ENCODE measurements around the gene ACVR1. TPM values are rescaled to one million over a fixed set of nuclear protein-coding genes. Genes with fewer than 3 reads are reported as not detected.

Gene ACVR1
- total and polyA plus RNA-seq, 2 experiments from 2014 or later = 8.9 to 21.5 TPM

DNA sequence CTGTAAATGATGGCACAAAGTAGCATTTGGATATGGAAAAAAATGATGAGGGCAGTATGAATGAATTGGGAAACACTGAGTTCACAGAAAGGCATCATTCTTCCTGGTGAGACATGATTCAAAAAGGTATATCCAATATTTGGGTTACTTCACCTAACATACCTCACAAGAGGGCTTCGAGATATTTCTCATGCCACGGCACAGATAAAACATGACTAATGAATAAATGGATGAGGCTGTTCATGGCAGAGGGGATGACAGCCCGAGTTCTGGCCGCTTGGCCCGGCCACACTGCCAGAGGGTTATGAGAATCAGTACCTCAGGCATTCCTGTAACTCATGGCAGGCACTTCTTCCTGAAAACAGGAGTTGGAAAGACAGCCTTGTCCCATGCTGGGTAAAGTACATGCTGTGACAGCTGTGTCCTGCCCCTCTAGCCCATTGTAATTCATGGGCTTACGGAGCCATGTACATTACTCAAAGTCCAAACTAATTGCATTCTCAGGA is 131.5 kb downstream of the ACVR1 start:
- no peak overlapping the region for H3K27ac Mint-ChIP-seq
- Histone ChIP-seq H3K4me1 (ENCODE audit: insufficient read depth) (no peaks in the 10 kb centered on the region), H3K4me3 (no peak overlapping the region), H3K36me3 (ENCODE audit: insufficient read depth) (no peaks in the 10 kb centered on the region), H3K4me2 (no peak overlapping the region), H3F3A (replicated peaks; ENCODE audit: low read depth) (no peaks in the 10 kb centered on the region), H3K9me2 (ENCODE audit: insufficient read depth) (no peaks in the 10 kb centered on the region), H3K79me2 (replicated peaks; ENCODE audit: insufficient read depth) (no peaks in the 10 kb centered on the region), H3K27me3 (ENCODE audit: insufficient read depth) (no peaks in the 10 kb centered on the region), H4K20me1 (replicated peaks; ENCODE audit: insufficient read depth) (peaks cover 1% of the 10 kb centered on the region; the same call in 1 of the 2 replicates), H2AFZ (no peak overlapping the region), H3K27ac (ENCODE audit: low read depth) (no peak overlapping the region)
- TF ChIP-seq NANOG (IDR thresholded peaks at IDR 0.05; ENCODE audit: borderline replicate concordance) (no peak), EZH2phosphoT487 (IDR thresholded peaks at IDR 0.05; ENCODE audit: unreplicated experiment) (no peak), ZNF331 (CRISPR knock-in tag; IDR thresholded peaks at IDR 0.05; ENCODE audit: low read depth) (no peak), ZNF114 (CRISPR knock-in tag; IDR thresholded peaks at IDR 0.05) (no peak), CREB1 (CRISPR knock-in tag; IDR thresholded peaks at IDR 0.05; ENCODE audit: low read depth) (no peak), JUNB (IDR thresholded peaks at IDR 0.05; ENCODE audit: unreplicated experiment) (no peak), POLR2AphosphoS5 (IDR thresholded peaks at IDR 0.05; ENCODE audit: low read depth) (no peak), STAT1 (IDR thresholded peaks at IDR 0.05; ENCODE audit: unreplicated experiment) (no peak), EZH2 (IDR thresholded peaks at IDR 0.05; ENCODE audit: low read depth, unreplicated experiment) (no peak)
- TF ChIP-seq, protein P1, sequence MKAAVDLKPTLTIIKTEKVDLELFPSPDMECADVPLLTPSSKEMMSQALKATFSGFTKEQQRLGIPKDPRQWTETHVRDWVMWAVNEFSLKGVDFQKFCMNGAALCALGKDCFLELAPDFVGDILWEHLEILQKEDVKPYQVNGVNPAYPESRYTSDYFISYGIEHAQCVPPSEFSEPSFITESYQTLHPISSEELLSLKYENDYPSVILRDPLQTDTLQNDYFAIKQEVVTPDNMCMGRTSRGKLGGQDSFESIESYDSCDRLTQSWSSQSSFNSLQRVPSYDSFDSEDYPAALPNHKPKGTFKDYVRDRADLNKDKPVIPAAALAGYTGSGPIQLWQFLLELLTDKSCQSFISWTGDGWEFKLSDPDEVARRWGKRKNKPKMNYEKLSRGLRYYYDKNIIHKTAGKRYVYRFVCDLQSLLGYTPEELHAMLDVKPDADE (IDR thresholded peaks at IDR 0.05) = no peak
- TF ChIP-seq, protein P2, sequence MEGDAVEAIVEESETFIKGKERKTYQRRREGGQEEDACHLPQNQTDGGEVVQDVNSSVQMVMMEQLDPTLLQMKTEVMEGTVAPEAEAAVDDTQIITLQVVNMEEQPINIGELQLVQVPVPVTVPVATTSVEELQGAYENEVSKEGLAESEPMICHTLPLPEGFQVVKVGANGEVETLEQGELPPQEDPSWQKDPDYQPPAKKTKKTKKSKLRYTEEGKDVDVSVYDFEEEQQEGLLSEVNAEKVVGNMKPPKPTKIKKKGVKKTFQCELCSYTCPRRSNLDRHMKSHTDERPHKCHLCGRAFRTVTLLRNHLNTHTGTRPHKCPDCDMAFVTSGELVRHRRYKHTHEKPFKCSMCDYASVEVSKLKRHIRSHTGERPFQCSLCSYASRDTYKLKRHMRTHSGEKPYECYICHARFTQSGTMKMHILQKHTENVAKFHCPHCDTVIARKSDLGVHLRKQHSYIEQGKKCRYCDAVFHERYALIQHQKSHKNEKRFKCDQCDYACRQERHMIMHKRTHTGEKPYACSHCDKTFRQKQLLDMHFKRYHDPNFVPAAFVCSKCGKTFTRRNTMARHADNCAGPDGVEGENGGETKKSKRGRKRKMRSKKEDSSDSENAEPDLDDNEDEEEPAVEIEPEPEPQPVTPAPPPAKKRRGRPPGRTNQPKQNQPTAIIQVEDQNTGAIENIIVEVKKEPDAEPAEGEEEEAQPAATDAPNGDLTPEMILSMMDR (conservative IDR thresholded peaks at IDR 0.05; ENCODE audit: low read depth in 2 of 2) = no peak
- TF ChIP-seq, protein P3, sequence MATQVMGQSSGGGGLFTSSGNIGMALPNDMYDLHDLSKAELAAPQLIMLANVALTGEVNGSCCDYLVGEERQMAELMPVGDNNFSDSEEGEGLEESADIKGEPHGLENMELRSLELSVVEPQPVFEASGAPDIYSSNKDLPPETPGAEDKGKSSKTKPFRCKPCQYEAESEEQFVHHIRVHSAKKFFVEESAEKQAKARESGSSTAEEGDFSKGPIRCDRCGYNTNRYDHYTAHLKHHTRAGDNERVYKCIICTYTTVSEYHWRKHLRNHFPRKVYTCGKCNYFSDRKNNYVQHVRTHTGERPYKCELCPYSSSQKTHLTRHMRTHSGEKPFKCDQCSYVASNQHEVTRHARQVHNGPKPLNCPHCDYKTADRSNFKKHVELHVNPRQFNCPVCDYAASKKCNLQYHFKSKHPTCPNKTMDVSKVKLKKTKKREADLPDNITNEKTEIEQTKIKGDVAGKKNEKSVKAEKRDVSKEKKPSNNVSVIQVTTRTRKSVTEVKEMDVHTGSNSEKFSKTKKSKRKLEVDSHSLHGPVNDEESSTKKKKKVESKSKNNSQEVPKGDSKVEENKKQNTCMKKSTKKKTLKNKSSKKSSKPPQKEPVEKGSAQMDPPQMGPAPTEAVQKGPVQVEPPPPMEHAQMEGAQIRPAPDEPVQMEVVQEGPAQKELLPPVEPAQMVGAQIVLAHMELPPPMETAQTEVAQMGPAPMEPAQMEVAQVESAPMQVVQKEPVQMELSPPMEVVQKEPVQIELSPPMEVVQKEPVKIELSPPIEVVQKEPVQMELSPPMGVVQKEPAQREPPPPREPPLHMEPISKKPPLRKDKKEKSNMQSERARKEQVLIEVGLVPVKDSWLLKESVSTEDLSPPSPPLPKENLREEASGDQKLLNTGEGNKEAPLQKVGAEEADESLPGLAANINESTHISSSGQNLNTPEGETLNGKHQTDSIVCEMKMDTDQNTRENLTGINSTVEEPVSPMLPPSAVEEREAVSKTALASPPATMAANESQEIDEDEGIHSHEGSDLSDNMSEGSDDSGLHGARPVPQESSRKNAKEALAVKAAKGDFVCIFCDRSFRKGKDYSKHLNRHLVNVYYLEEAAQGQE (IDR thresholded peaks at IDR 0.05; ENCODE audit: unreplicated experiment) = no peak
- TF ChIP-seq, protein P4, sequence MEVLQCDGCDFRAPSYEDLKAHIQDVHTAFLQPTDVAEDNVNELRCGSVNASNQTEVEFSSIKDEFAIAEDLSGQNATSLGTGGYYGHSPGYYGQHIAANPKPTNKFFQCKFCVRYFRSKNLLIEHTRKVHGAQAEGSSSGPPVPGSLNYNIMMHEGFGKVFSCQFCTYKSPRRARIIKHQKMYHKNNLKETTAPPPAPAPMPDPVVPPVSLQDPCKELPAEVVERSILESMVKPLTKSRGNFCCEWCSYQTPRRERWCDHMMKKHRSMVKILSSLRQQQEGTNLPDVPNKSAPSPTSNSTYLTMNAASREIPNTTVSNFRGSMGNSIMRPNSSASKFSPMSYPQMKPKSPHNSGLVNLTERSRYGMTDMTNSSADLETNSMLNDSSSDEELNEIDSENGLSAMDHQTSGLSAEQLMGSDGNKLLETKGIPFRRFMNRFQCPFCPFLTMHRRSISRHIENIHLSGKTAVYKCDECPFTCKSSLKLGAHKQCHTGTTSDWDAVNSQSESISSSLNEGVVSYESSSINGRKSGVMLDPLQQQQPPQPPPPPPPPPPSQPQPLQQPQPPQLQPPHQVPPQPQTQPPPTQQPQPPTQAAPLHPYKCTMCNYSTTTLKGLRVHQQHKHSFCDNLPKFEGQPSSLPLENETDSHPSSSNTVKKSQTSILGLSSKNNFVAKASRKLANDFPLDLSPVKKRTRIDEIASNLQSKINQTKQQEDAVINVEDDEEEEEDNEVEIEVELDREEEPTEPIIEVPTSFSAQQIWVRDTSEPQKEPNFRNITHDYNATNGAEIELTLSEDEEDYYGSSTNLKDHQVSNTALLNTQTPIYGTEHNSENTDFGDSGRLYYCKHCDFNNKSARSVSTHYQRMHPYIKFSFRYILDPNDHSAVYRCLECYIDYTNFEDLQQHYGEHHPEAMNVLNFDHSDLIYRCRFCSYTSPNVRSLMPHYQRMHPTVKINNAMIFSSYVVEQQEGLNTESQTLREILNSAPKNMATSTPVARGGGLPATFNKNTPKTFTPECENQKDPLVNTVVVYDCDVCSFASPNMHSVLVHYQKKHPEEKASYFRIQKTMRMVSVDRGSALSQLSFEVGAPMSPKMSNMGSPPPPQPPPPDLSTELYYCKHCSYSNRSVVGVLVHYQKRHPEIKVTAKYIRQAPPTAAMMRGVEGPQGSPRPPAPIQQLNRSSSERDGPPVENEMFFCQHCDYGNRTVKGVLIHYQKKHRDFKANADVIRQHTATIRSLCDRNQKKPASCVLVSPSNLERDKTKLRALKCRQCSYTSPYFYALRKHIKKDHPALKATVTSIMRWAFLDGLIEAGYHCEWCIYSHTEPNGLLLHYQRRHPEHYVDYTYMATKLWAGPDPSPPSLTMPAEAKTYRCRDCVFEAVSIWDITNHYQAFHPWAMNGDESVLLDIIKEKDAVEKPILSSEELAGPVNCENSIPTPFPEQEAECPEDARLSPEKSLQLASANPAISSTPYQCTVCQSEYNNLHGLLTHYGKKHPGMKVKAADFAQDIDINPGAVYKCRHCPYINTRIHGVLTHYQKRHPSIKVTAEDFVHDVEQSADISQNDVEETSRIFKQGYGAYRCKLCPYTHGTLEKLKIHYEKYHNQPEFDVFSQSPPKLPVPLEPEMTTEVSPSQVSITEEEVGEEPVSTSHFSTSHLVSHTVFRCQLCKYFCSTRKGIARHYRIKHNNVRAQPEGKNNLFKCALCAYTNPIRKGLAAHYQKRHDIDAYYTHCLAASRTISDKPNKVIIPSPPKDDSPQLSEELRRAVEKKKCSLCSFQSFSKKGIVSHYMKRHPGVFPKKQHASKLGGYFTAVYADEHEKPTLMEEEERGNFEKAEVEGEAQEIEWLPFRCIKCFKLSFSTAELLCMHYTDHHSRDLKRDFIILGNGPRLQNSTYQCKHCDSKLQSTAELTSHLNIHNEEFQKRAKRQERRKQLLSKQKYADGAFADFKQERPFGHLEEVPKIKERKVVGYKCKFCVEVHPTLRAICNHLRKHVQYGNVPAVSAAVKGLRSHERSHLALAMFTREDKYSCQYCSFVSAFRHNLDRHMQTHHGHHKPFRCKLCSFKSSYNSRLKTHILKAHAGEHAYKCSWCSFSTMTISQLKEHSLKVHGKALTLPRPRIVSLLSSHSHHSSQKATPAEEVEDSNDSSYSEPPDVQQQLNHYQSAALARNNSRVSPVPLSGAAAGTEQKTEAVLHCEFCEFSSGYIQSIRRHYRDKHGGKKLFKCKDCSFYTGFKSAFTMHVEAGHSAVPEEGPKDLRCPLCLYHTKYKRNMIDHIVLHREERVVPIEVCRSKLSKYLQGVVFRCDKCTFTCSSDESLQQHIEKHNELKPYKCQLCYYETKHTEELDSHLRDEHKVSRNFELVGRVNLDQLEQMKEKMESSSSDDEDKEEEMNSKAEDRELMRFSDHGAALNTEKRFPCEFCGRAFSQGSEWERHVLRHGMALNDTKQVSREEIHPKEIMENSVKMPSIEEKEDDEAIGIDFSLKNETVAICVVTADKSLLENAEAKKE (CRISPR knock-in tag; IDR thresholded peaks at IDR 0.05) = no peak
- H3K9me3 Mint-ChIP-seq = no peaks in the 10 kb centered on the region
- H3K27me3 Mint-ChIP-seq (ENCODE audit: insufficient read depth, low read depth, poor library complexity) = peaks cover 2% of the 10 kb centered on the region
- ATAC-seq (no peak), DNase-seq (ENCODE audit: low spot score) (no peak)
- H3K36me3 Mint-ChIP-seq (ENCODE audit: low read depth) = peaks cover 8% of the 10 kb centered on the region; the same call in 2 of the 3 replicates
- H3K4me1 Mint-ChIP-seq = peaks cover 11% of the 10 kb centered on the region; the same call in 2 of the 3 replicates
- H3K4me3 Mint-ChIP-seq = no peak overlapping the region

Measured in GM23338 (cell line).